GDM1 (cell line): ENCODE measurements around the gene HIVEP3.

ENCODE experiments used
- DNase-seq: peaks from one replicate; lab custom pipeline; 2025; lab: John Stamatoyannopoulos, UW

The HIVEP3 gene

GRCh38 chr1:41648844-41649243 lies 269.9 kb downstream of the HIVEP3 start:
- DNase-seq: no peak

- no peak for DNase-seq
Measured at GRCh38 chr1:41648230-41648629, 270.5 kb downstream of the HIVEP3 start.

- no peak for DNase-seq
Measured at GRCh38 chr1:41647221-41648135, 271.2 kb downstream of the HIVEP3 start.

- no peak for DNase-seq
Measured at GRCh38 chr1:41646186-41646585, 272.5 kb downstream of the HIVEP3 start.

- no peak for DNase-seq
Measured at GRCh38 chr1:41645062-41645461, 273.7 kb downstream of the HIVEP3 start.

- no peak for DNase-seq
Measured at GRCh38 chr1:41642922-41643821, 275.6 kb downstream of the HIVEP3 start.

- no peak for DNase-seq
Measured at GRCh38 chr1:41641941-41642527, 276.7 kb downstream of the HIVEP3 start.

GRCh38 chr1:41641475-41641814 lies 277.3 kb downstream of the HIVEP3 start:
- no peak for DNase-seq

GRCh38 chr1:41640756-41641474 lies 277.8 kb downstream of the HIVEP3 start:
- DNase-seq: no peak

GRCh38 chr1:41640141-41640751 lies 278.5 kb downstream of the HIVEP3 start:
- no peak for DNase-seq

- no peak for DNase-seq
Measured at GRCh38 chr1:41639332-41639936, 279.3 kb downstream of the HIVEP3 start.

- no peak for DNase-seq
Measured at GRCh38 chr1:41638086-41639024, 280.4 kb downstream of the HIVEP3 start.

- DNase-seq: no peak
Measured at GRCh38 chr1:41637367-41637766, 281.4 kb downstream of the HIVEP3 start.

GRCh38 chr1:41633764-41634163 lies 285.0 kb downstream of the HIVEP3 start:
- DNase-seq: no peak

- DNase-seq: no peak
Measured at GRCh38 chr1:41632781-41633575, 285.7 kb downstream of the HIVEP3 start.

GRCh38 chr1:41631971-41632370 lies 286.8 kb downstream of the HIVEP3 start:
- DNase-seq: no peak

- DNase-seq: no peak
Measured at GRCh38 chr1:41631154-41631553, 287.6 kb downstream of the HIVEP3 start.

- no peak for DNase-seq
Measured at GRCh38 chr1:41629571-41629970, 289.2 kb downstream of the HIVEP3 start.

GRCh38 chr1:41629141-41629540 lies 289.6 kb downstream of the HIVEP3 start:
- no peak for DNase-seq
